Dendritic cell treated with granulocyte-macrophage colony-stimulating factor and Interleukin-4, amounts not matched to agents 40 ng/mL and 50 ng/mL, for 4 days (primary cell): Measurements from ENCODE around the gene HHEX.

Source experiments
- H3K27ac Mint-ChIP-seq: one replicate; pipeline ENCODE4 v1.8.0; 2022; ENCODE audit warnings: mild to moderate bottlenecking, mixed read lengths
- H3K27me3 Mint-ChIP-seq: one replicate; pipeline ENCODE4 v1.8.0; 2022; ENCODE audit warnings: mild to moderate bottlenecking, mixed read lengths
- H3K36me3 Mint-ChIP-seq: one replicate; pipeline ENCODE4 v1.8.0; 2022; ENCODE audit warnings: low read depth, mixed read lengths
- H3K4me1 Mint-ChIP-seq: one replicate; pipeline ENCODE4 v1.8.0; 2022; ENCODE audit warnings: low read depth, mixed read lengths
- H3K4me3 Mint-ChIP-seq: one replicate; pipeline ENCODE4 v1.8.0; 2022; ENCODE audit warnings: mild to moderate bottlenecking, moderate library complexity, mixed read lengths
- H3K9me3 Mint-ChIP-seq: one replicate; pipeline ENCODE4 v1.8.0; 2022; ENCODE audit warnings: mixed read lengths
- intact Hi-C: fragments of 100-400 bp; cut with micrococcal nuclease; formaldehyde crosslinking; loops from one replicate; pipeline ENCODE4 v1.15.0; 2022

Gene HHEX

DNA sequence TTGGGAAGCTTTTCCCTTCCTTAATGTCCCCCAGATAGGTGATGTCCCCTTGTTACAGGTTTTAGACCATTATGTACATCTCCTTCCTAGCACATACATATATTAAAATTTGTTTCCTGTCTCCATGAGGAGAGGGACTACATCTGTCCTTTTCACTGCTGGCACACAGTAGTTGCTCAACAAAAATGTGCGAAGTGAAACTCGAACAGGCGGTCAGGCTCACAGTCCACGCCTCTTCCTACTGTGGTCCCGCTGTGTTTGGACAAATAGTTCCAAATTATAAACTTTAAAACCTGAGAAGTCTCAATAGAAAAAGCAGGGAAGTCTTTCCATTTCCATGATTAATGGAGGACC lies 1.2 kb upstream of the HHEX start:
- peaks cover 42% of the 10 kb centered on the region for H3K4me1 Mint-ChIP-seq
- no peaks in the 10 kb centered on the region for H3K27me3 Mint-ChIP-seq
- intact Hi-C loops, result loop anchor here (2.0 kb wide), 1 partner anchor 96 kb away; the partner anchor contains the start of gene KIF11
- H3K4me3 Mint-ChIP-seq, result peak overlapping the region; percentile 87
- peaks cover 9% of the 10 kb centered on the region for H3K9me3 Mint-ChIP-seq
- H3K27ac Mint-ChIP-seq, result peak overlapping the region; percentile 82
- H3K36me3 Mint-ChIP-seq, result peaks cover 33% of the 10 kb centered on the region

- Mint-ChIP-seq H3K27me3 (no peaks in the 10 kb centered on the region), H3K4me3 (peak overlapping the region; percentile 87), H3K4me1 (peaks cover 43% of the 10 kb centered on the region), H3K27ac (peak overlapping the region; percentile 82), H3K36me3 (peaks cover 37% of the 10 kb centered on the region), H3K9me3 (peaks cover 9% of the 10 kb centered on the region)
- intact Hi-C loops, result loop anchor here (2.0 kb wide), 1 partner anchor 96 kb away; the partner anchor contains the start of gene KIF11
Observed at GRCh38 chr10:92688927-92689662, 660 bp upstream of the HHEX start.

DNA sequence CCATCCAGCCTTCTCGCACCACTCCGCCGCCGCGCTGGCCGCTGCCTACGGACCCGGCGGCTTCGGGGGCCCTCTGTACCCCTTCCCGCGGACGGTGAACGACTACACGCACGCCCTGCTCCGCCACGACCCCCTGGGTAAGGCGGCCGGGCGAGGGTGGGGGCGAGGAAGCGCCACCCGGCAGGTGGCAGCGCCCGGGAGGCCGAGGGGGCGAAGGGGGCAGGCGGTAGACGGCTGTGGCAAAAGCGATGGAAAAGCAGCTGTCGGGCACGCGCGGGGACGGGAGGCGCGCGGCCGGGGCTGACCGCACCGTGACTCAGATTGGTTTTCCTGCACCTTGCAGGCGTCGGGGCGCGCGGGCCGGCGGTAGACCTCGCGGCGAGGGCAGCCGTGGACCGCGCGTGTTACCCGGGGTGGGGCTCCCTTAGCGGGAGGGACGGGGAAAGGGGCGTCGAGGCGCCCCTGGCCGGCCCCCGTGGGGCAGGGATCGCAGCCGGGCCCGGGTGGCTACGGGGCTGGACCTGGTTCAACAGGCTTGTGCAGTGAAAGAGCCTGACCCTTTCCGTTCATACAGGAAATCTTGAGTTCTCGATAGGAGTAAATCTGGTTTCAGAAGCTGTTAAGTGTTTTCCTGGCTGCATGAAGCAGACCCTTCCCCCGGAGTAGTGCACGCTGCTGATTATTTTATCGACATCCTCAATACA lies 608 bp downstream of the HHEX start:
- intact Hi-C loops, result loop anchor here (1.0 to 5.0 kb wide), 3 partner anchors 67 to 190 kb away; partner anchors contain the start of gene EXOC6
- peaks cover 50% of the 10 kb centered on the region for H3K36me3 Mint-ChIP-seq
- peaks cover 50% of the 10 kb centered on the region for H3K4me1 Mint-ChIP-seq
- no peaks in the 10 kb centered on the region for H3K27me3 Mint-ChIP-seq
- peak overlapping the region; percentile 96 for H3K27ac Mint-ChIP-seq
- peaks cover 8% of the 10 kb centered on the region for H3K9me3 Mint-ChIP-seq
- peak overlapping the region; percentile 92 for H3K4me3 Mint-ChIP-seq

DNA sequence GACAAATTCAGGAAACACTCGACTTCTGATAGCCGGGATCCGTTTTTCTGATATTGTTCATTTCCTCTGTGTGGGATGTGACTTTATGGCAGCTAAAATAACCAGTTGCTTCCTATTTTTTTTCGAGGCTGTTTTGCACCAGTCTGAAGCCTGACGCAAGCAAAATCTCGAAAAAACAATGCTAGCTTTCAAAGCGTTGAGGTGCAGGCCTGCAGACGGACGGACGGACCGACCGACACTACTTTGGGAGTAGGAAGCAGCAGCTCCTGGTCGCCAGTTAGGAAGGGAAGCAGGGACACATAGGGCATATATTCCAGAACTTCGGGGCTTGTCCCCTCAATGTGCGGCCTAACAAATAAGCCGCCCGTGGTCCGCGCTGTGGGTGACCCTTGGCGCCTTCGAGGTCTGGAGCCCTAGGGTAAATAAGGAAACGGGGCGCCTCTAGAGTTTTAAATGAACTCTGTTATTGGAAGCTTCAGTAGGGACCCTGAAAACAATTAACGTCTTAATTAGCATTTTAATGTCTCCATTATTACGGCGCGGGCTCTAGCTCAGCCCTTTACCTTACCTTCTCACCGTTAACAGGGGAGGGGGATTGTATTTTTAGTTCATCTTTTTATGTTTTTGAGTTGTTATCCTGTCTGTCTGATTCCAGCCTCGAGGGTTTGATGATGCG lies 1.3 kb downstream of the HHEX start:
- H3K9me3 Mint-ChIP-seq, result peaks cover 1% of the 10 kb centered on the region
- H3K36me3 Mint-ChIP-seq, result peaks cover 53% of the 10 kb centered on the region
- H3K27ac Mint-ChIP-seq, result peak overlapping the region; percentile 96
- H3K4me1 Mint-ChIP-seq, result peaks cover 45% of the 10 kb centered on the region
- intact Hi-C loops, result loop anchor here (1.0 to 5.0 kb wide), 3 partner anchors 66 to 189 kb away; partner anchors contain the start of gene EXOC6
- H3K27me3 Mint-ChIP-seq, result peaks cover 1% of the 10 kb centered on the region
- H3K4me3 Mint-ChIP-seq, result peak overlapping the region; percentile 92

- H3K4me1 Mint-ChIP-seq, result peaks cover 45% of the 10 kb centered on the region
- H3K36me3 Mint-ChIP-seq, result peaks cover 53% of the 10 kb centered on the region
- peak overlapping the region; percentile 96 for H3K27ac Mint-ChIP-seq
- H3K4me3 Mint-ChIP-seq, result peak overlapping the region; percentile 92
- H3K27me3 Mint-ChIP-seq, result peaks cover 5% of the 10 kb centered on the region
- intact Hi-C loops, result loop anchor here (2.0 to 5.0 kb wide), 2 partner anchors 66 to 157 kb away; partner anchors contain the start of gene EXOC6
- no peaks in the 10 kb centered on the region for H3K9me3 Mint-ChIP-seq
Observed at GRCh38 chr10:92691591-92692079, 1.9 kb downstream of the HHEX start.

DNA sequence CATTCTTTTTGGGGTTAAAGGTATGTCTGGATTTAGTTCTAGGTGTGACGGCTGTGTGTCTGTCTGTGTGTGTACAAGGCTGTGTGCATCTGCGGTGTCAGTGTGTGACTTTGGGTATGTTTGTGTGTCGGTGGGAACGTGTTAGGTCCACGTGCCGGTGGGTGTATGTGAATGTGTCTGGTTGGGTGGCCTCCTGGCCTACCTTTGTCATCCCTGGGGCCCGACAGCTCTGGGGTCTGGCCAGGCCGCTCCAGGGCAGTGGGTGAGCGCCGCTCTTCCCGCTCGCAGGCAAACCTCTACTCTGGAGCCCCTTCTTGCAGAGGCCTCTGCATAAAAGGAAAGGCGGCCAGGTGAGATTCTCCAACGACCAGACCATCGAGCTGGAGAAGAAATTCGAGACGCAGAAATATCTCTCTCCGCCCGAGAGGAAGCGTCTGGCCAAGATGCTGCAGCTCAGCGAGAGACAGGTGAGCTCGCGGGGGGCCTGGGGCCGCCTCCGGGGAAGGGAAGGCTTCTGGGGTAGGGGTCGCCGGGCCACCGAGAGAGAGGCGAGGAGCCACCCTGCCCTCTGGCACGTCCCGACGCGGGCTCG lies 2.4 kb downstream of the HHEX start:
- Mint-ChIP-seq H3K36me3 (peaks cover 53% of the 10 kb centered on the region), H3K27ac (peak overlapping the region; percentile 96), H3K9me3 (no peaks in the 10 kb centered on the region), H3K4me3 (peak overlapping the region; percentile 92), H3K27me3 (peaks cover 5% of the 10 kb centered on the region), H3K4me1 (peaks cover 45% of the 10 kb centered on the region)
- intact Hi-C loops, result loop anchor here (5.0 kb wide), 1 partner anchor 65 kb away; no protein-coding TSS in a partner anchor

GRCh38 chr10:92692697-92693533 lies 3.2 kb downstream of the HHEX start:
- peaks cover 53% of the 10 kb centered on the region for H3K36me3 Mint-ChIP-seq
- intact Hi-C loops, result loop anchor here (5.0 kb wide), 1 partner anchor 64 kb away; no protein-coding TSS in a partner anchor
- peak overlapping the region; percentile 92 for H3K4me3 Mint-ChIP-seq
- peaks cover 5% of the 10 kb centered on the region for H3K27me3 Mint-ChIP-seq
- H3K4me1 Mint-ChIP-seq, result peaks cover 42% of the 10 kb centered on the region
- no peaks in the 10 kb centered on the region for H3K9me3 Mint-ChIP-seq
- H3K27ac Mint-ChIP-seq, result no peak overlapping the region

GRCh38 chr10:92693534-92693893 lies 3.8 kb downstream of the HHEX start:
- Mint-ChIP-seq H3K36me3 (peaks cover 53% of the 10 kb centered on the region), H3K27ac (no peak overlapping the region), H3K9me3 (no peaks in the 10 kb centered on the region), H3K27me3 (peaks cover 10% of the 10 kb centered on the region), H3K4me3 (no peak overlapping the region), H3K4me1 (peaks cover 42% of the 10 kb centered on the region)
- intact Hi-C loops, result loop anchor here (5.0 kb wide), 1 partner anchor 64 kb away; no protein-coding TSS in a partner anchor

DNA sequence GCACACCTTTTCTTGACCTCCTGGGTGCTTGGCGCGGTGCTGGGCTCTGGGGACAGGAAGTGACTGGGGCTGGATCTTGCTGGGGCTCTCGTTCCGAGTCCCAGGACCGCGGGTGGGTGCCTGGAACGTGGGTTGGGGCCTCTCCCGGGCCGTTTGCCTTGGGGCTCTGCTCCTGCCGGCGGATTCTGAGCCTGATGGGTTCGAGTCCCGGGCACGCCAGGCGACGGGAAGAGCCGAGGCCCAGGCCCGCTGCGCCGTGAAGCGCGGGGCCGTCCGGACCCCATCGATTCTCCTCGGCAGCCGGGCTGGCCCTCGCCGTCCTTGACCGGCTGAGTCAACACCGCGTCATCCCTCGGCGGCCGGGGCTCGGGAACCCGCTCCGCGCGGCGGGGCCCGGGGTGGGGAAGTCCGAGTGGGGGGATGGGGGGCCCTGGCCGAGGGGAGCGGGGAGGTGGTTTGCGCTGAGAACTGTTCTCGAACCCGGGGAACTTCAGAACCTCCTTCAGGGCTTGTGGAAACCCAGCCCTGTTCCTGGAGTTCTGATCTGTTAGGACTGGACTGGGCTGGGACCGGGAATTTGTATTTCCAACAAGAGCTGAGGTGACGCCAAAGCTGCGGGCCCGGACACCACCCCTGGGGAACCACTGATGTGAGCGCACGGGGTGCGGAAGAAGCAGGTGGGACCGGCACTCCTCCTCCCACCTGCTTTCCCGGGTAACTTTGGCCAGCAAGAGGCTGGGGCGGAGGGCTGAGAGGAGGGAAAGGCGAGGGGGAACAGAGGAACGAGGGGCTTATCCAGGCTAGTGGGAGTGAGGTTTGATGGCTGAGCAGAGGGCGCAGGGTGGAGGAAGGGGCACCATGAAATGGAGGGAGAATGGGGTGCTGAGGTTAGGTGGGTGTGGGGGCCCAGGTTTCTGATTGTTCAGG lies 6.2 kb downstream of the HHEX start:
- H3K4me3 Mint-ChIP-seq, result no peak overlapping the region
- H3K36me3 Mint-ChIP-seq, result peaks cover 50% of the 10 kb centered on the region
- no peaks in the 10 kb centered on the region for H3K9me3 Mint-ChIP-seq
- peaks cover 19% of the 10 kb centered on the region for H3K27me3 Mint-ChIP-seq
- intact Hi-C loops, result no loop called here
- H3K27ac Mint-ChIP-seq, result no peak overlapping the region
- peaks cover 57% of the 10 kb centered on the region for H3K4me1 Mint-ChIP-seq

DNA sequence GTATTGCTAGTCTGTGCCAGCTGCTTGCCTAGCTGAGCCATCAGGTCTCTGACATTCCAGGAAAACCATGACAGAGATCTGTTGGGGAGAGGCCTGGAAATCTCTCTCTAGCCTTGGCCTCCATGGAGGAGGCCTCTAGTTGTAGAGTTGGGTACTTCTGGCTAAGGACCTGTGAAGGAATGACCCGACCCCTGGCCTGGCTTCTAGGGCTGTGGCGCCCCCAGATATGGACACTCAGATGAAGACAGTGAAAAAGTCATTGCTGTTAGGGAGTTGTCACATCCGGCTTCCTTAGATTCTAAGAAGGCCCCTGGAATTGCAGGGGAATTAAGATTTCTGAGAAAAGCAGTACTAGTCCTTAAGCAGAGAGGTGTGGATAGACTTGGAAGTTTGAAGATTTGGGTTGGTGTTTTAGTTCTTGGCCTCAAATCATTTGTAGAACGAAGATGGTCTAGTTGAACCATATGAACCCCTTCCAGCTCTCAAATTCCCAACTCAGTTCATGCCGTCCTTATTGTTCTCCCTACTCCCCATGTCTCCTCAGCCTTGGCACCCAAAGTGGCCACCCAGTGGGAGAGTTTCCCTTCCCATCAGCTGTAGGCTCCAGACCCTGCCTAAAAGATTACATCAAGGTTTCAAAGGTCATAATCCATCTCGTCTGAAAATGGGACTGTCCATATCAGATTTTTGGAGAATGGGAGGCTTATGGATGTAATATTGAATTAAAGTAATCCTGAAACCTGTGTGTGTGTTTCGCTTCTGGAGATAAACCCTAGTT lies 7.0 kb downstream of the HHEX start:
- H3K27me3 Mint-ChIP-seq, result peaks cover 22% of the 10 kb centered on the region
- H3K4me3 Mint-ChIP-seq, result no peak overlapping the region
- no peaks in the 10 kb centered on the region for H3K9me3 Mint-ChIP-seq
- H3K4me1 Mint-ChIP-seq, result peaks cover 54% of the 10 kb centered on the region
- H3K27ac Mint-ChIP-seq, result peak overlapping the region; percentile 2
- H3K36me3 Mint-ChIP-seq, result peaks cover 41% of the 10 kb centered on the region
- intact Hi-C loops, result no loop called here

DNA sequence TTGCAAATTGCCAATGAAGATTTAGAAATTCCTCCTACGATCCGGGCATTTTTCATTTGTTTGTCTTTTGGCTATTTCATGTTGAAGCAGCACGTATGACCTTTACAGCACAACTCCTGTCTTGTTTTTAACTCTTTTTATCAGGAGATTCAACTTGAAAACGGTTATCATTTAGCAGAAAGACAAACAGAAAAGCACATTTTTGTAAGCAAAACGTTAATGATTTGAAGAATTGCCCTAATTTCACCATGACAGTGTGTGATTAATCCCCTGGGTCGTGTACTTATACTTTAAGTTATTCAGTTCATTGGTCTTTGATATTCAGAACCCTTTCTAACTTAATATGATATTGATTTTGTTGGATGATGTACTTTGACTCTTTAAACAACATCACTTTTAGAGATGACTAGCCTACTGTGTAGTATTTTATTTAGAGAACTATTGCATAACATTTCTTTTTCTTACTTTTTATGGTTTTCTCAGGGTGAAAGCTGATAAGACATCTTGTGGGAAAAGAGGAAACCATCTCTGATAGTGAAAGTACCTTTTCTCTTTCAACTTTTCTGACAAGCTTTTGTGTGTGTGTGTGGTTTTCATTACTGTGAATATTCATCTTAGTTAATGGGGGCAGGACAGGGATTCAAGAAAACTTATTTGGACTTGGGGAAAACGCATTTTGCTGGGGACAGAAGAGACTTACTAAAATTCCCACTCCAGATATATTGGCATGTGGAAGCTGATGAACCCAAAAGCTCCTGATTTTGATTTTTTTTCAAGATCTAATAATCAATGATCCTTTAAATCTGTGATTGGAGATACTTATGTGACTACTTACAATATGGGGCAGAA lies 8.1 kb downstream of the HHEX start:
- no peaks in the 10 kb centered on the region for H3K9me3 Mint-ChIP-seq
- no peak overlapping the region for H3K4me3 Mint-ChIP-seq
- H3K36me3 Mint-ChIP-seq, result peaks cover 30% of the 10 kb centered on the region
- H3K4me1 Mint-ChIP-seq, result peaks cover 47% of the 10 kb centered on the region
- H3K27ac Mint-ChIP-seq, result no peak overlapping the region
- peaks cover 22% of the 10 kb centered on the region for H3K27me3 Mint-ChIP-seq
- intact Hi-C loops, result no loop called here
